VCaP (cell line): ENCODE results near the gene PYROXD2.

Experiments used
- H3K27ac ChIP-seq: fragments of 450-650 bp; 2 replicates; pipeline ENCODE4 v1.5.1; 2017
- CTCF ChIP-seq: fragments of 450-650 bp; conservative IDR thresholded peaks from 2 replicates; pipeline ENCODE4 v1.5.1; 2017; ENCODE audit warnings: mild to moderate bottlenecking, moderate library complexity

The PYROXD2 gene

GRCh38 chr10:98368644-98369043 is 46.3 kb downstream of the PYROXD2 start:
- no peak for TF ChIP-seq CTCF

GRCh38 chr10:98367604-98368451 is 47.2 kb downstream of the PYROXD2 start:
- H3K27ac ChIP-seq, result no peak overlapping the region
- no peak for TF ChIP-seq CTCF

More at GRCh38 chr10:98368644-98369043, 46.3 kb downstream of the PYROXD2 start:
- H3K27ac ChIP-seq, result no peak overlapping the region

- TF ChIP-seq CTCF, result no peak
- H3K27ac ChIP-seq, result peak overlapping the region; percentile 95; the same call in 1 of the 2 replicates
These were observed 48.9 kb downstream of the PYROXD2 start for GRCh38 chr10:98366062-98366530.

GRCh38 chr10:98365406-98366061 is 49.4 kb downstream of the PYROXD2 start:
- peak overlapping the region; percentile 95; the same call in 1 of the 2 replicates for H3K27ac ChIP-seq
- TF ChIP-seq CTCF, result no peak

GRCh38 chr10:98364432-98365102 is 50.4 kb downstream of the PYROXD2 start:
- TF ChIP-seq CTCF, result no peak
- H3K27ac ChIP-seq, result peak overlapping the region; percentile 95

- TF ChIP-seq CTCF, result no peak
- peak overlapping the region; percentile 95 for H3K27ac ChIP-seq
These were observed 51.8 kb downstream of the PYROXD2 start for GRCh38 chr10:98363220-98363619.
